Measurements from ENCODE around the gene TMSB4X. TPM values are rescaled to one million over a fixed set of nuclear protein-coding genes. Genes with fewer than 3 reads are reported as not detected.
"Not testable (repeated sequence)": the region's sequence is repeated elsewhere in the genome, so short reads cannot be mapped to it uniquely, and the experiment has no call there.

Gene TMSB4X
- total RNA-seq, 1 experiment from 2014 or later, result 1,177 TPM

GRCh38 chrX:13001097-13001496 lies 26.2 kb downstream of the TMSB4X start:
- no peaks in the 10 kb centered on the region for H3K27me3 ChIP-seq
- H3K36me3 ChIP-seq, result no peaks in the 10 kb centered on the region
- DNase-seq, result no peak
- no peak overlapping the region for H3K4me3 ChIP-seq
- no peaks in the 10 kb centered on the region for H3K9me3 ChIP-seq

GRCh38 chrX:13001961-13002671 lies 27.2 kb downstream of the TMSB4X start:
- Histone ChIP-seq H3K9me3 (no peaks in the 10 kb centered on the region), H3K27me3 (no peaks in the 10 kb centered on the region)
- DNase-seq, result no peak

GRCh38 chrX:13005661-13006473 lies 31.0 kb downstream of the TMSB4X start:
- Histone ChIP-seq H3K36me3 (no peaks in the 10 kb centered on the region), H3K9me3 (no peaks in the 10 kb centered on the region), H3K4me3 (no peak overlapping the region), H3K27me3 (no peaks in the 10 kb centered on the region)
- peak; percentile 18 for DNase-seq

More at GRCh38 chrX:13001961-13002671, 27.2 kb downstream of the TMSB4X start:
- Histone ChIP-seq H3K36me3 (no peaks in the 10 kb centered on the region), H3K4me3 (no peak overlapping the region)

- H3K4me3 ChIP-seq, result no peak overlapping the region
- DNase-seq, result peak; percentile 28
Measured at GRCh38 chrX:13007519-13008188, 32.7 kb downstream of the TMSB4X start.

GRCh38 chrX:13008189-13008533 lies 33.3 kb downstream of the TMSB4X start:
- Histone ChIP-seq H3K27me3 (no peaks in the 10 kb centered on the region), H3K36me3 (no peaks in the 10 kb centered on the region), H3K9me3 (no peaks in the 10 kb centered on the region), H3K4me3 (no peak overlapping the region)
- no peak for DNase-seq

More at GRCh38 chrX:13007519-13008188, 32.7 kb downstream of the TMSB4X start:
- Histone ChIP-seq H3K9me3 (no peaks in the 10 kb centered on the region), H3K27me3 (no peaks in the 10 kb centered on the region), H3K36me3 (no peaks in the 10 kb centered on the region)

- DNase-seq, result no peak
- H3K36me3 ChIP-seq, result no peaks in the 10 kb centered on the region
- H3K4me3 ChIP-seq, result no peak overlapping the region
- no peaks in the 10 kb centered on the region for H3K9me3 ChIP-seq
- H3K27me3 ChIP-seq, result no peaks in the 10 kb centered on the region
Measured at GRCh38 chrX:13008851-13009250, 33.9 kb downstream of the TMSB4X start.

- H3K4me3 ChIP-seq, result no peak overlapping the region
- no peaks in the 10 kb centered on the region for H3K27me3 ChIP-seq
- no peaks in the 10 kb centered on the region for H3K36me3 ChIP-seq
- H3K9me3 ChIP-seq, result no peaks in the 10 kb centered on the region
- peak; percentile 79 for DNase-seq
Measured at GRCh38 chrX:13009273-13009672, 34.4 kb downstream of the TMSB4X start.

- DNase-seq, result peak; percentile 42
- no peaks in the 10 kb centered on the region for H3K9me3 ChIP-seq
- no peaks in the 10 kb centered on the region for H3K27me3 ChIP-seq
- H3K36me3 ChIP-seq, result no peaks in the 10 kb centered on the region
- H3K4me3 ChIP-seq, result no peak overlapping the region
Measured at GRCh38 chrX:13009844-13010243, 34.9 kb downstream of the TMSB4X start.

- H3K27me3 ChIP-seq, result no peaks in the 10 kb centered on the region
- DNase-seq, result no peak
- no peaks in the 10 kb centered on the region for H3K36me3 ChIP-seq
- no peak overlapping the region for H3K4me3 ChIP-seq
- H3K9me3 ChIP-seq, result no peaks in the 10 kb centered on the region
Measured at GRCh38 chrX:13010546-13010945, 35.6 kb downstream of the TMSB4X start.

GRCh38 chrX:13013363-13014110 lies 38.6 kb downstream of the TMSB4X start:
- DNase-seq, result no peak
- Histone ChIP-seq H3K9me3 (no peaks in the 10 kb centered on the region), H3K4me3 (no peak overlapping the region), H3K36me3 (no peaks in the 10 kb centered on the region), H3K27me3 (no peaks in the 10 kb centered on the region)

GRCh38 chrX:13014111-13015096 lies 39.5 kb downstream of the TMSB4X start:
- no peaks in the 10 kb centered on the region for H3K9me3 ChIP-seq
- no peak for DNase-seq
- no peaks in the 10 kb centered on the region for H3K27me3 ChIP-seq
- H3K36me3 ChIP-seq, result no peaks in the 10 kb centered on the region
- H3K4me3 ChIP-seq, result no peak overlapping the region

- no peaks in the 10 kb centered on the region for H3K36me3 ChIP-seq
- no peak for DNase-seq
- no peaks in the 10 kb centered on the region for H3K27me3 ChIP-seq
- no peak overlapping the region for H3K4me3 ChIP-seq
- no peaks in the 10 kb centered on the region for H3K9me3 ChIP-seq
Measured at GRCh38 chrX:13015536-13016236, 40.8 kb downstream of the TMSB4X start.

- not testable (repeated sequence) for H3K36me3 ChIP-seq, H3K27me3 ChIP-seq, H3K4me3 ChIP-seq, H3K9me3 ChIP-seq, DNase-seq
Measured at GRCh38 chrX:13016731-13017130, 41.8 kb downstream of the TMSB4X start.

- no peak for DNase-seq
- H3K9me3 ChIP-seq, result no peaks in the 10 kb centered on the region
- no peak overlapping the region for H3K4me3 ChIP-seq
- no peaks in the 10 kb centered on the region for H3K36me3 ChIP-seq
- no peaks in the 10 kb centered on the region for H3K27me3 ChIP-seq
Measured at GRCh38 chrX:13022926-13023325, 48.0 kb downstream of the TMSB4X start.

- Histone ChIP-seq H3K27me3 (no peaks in the 10 kb centered on the region), H3K4me3 (no peak overlapping the region), H3K9me3 (no peaks in the 10 kb centered on the region), H3K36me3 (no peaks in the 10 kb centered on the region)
- no peak for DNase-seq
Measured at GRCh38 chrX:13023567-13023966, 48.7 kb downstream of the TMSB4X start.
